Neural progenitor cell (in vitro differentiated cells): Measurements from ENCODE around the gene AP2M1. TPM values are rescaled to one million over a fixed set of nuclear protein-coding genes. Genes with fewer than 3 reads are reported as not detected.

Experiments
- DNase-seq: peaks from one replicate; pipeline ENCODE4 v3.0.0-alpha.2; 2016; ENCODE audit warnings: low spot score
- H2AFZ ChIP-seq: fragments of 200-600 bp; sonication (generic); replicated peaks from 2 replicates; pipeline ENCODE4 v1.6.1; 2016; ENCODE audit warnings: antibody characterized with exemption
- H3F3A ChIP-seq: fragments of 200-600 bp; sonication (generic); 2 replicates; pipeline ENCODE4 v1.6.1; 2016; ENCODE audit warnings: antibody characterized with exemption, low read depth
- H3K27ac ChIP-seq: fragments of 200-600 bp; sonication (generic); 2 replicates; pipeline ENCODE4 v1.5.1; 2016; ENCODE audit warnings: mild to moderate bottlenecking
- H3K27me3 ChIP-seq: fragments of 200-600 bp; sonication (generic); 2 replicates; pipeline ENCODE4 v1.6.1; 2016; ENCODE audit warnings: mild to moderate bottlenecking, moderate library complexity
- H3K36me3 ChIP-seq: fragments of 200-600 bp; sonication (generic); 2 replicates; pipeline ENCODE4 v1.5.1; 2016
- H3K4me1 ChIP-seq: fragments of 200-600 bp; sonication (generic); 2 replicates; pipeline ENCODE4 v1.6.1; 2016; ENCODE audit warnings: mixed run types
- H3K4me2 ChIP-seq: fragments of 200-600 bp; sonication (generic); 2 replicates; pipeline ENCODE4 v1.6.1; 2016
- H3K4me3 ChIP-seq: fragments of 200-600 bp; sonication (generic); 2 replicates; pipeline ENCODE4 v1.5.1; 2016
- H3K79me2 ChIP-seq: fragments of 200-600 bp; sonication (generic); 2 replicates; pipeline ENCODE4 v1.6.1; 2016; ENCODE audit warnings: low read depth
- H3K9ac ChIP-seq: fragments of 200-600 bp; sonication (generic); 2 replicates; pipeline ENCODE4 v1.6.1; 2016
- H3K9me3 ChIP-seq: fragments of 200-600 bp; sonication (generic); 2 replicates; pipeline ENCODE4 v1.5.1; 2016; ENCODE audit warnings: low read depth
- H4K20me1 ChIP-seq: fragments of 200-600 bp; sonication (generic); 2 replicates; pipeline ENCODE4 v1.6.1; 2016; ENCODE audit warnings: low read depth
- H3K27ac Mint-ChIP-seq: 3 replicates; pipeline ENCODE4 v1.8.0; 2021; ENCODE audit warnings: mixed read lengths
- H3K27me3 Mint-ChIP-seq: 2 replicates; pipeline ENCODE4 v1.8.0; 2022; ENCODE audit warnings: low read depth, mild to moderate bottlenecking, inconsistent platforms, moderate library complexity, mixed read lengths; ENCODE audit not compliant: insufficient read depth
- H3K36me3 Mint-ChIP-seq: 3 replicates; pipeline ENCODE4 v1.8.0; 2021; ENCODE audit warnings: mixed read lengths
- H3K4me1 Mint-ChIP-seq: 3 replicates; pipeline ENCODE4 v1.8.0; 2021; ENCODE audit warnings: mixed read lengths
- H3K4me3 Mint-ChIP-seq: 3 replicates; pipeline ENCODE4 v1.8.0; 2021; ENCODE audit warnings: mild to moderate bottlenecking, moderate library complexity, mixed read lengths
- H3K9me3 Mint-ChIP-seq: 3 replicates; pipeline ENCODE4 v1.8.0; 2020; ENCODE audit warnings: mixed read lengths
- CTCF ChIP-seq: fragments of 200-600 bp; sonication (generic); IDR thresholded peaks from 2 replicates; pipeline ENCODE4 v1.5.1; 2017; ENCODE audit warnings: antibody characterized with exemption, mild to moderate bottlenecking
- EZH2 ChIP-seq: fragments of 200-600 bp; sonication (generic); IDR thresholded peaks from 2 replicates; pipeline ENCODE4 v1.6.1; 2017; ENCODE audit warnings: antibody characterized with exemption, mild to moderate bottlenecking, moderate library complexity
- EZH2phosphoT487 ChIP-seq: fragments of 200-600 bp; sonication (generic); IDR thresholded peaks from 2 replicates; pipeline ENCODE4 v1.6.1; 2017; ENCODE audit warnings: antibody characterized with exemption
- total RNA-seq: library from RNA; depleted of rRNA; stranded (reverse); fragments of >200 nt; gene quantifications from 2 replicates; pipeline ENCODE4 v1.2.3, GENCODE V29; 2015; ENCODE audit warnings: low replicate concordance

Gene AP2M1
- total RNA-seq, 1 donor from 2014 or later = 309 TPM

GRCh38 chr3:184229394-184230080 is 54.9 kb downstream of the AP2M1 start, which contains the start of gene VWA5B2:
Gene VWA5B2, plus strand, starts transcription at chr3:184229585. Its CDS starts 944 bp downstream, at chr3:184230529.
- no peaks in the 10 kb centered on the region for H3K9me3 ChIP-seq
- Mint-ChIP-seq H3K4me1 (peaks cover 4% of the 10 kb centered on the region), H3K36me3 (no peaks in the 10 kb centered on the region), H3K9me3 (peaks cover 2% of the 10 kb centered on the region), H3K27ac (no peak within 1 kb of the TSS), H3K4me3 (peak within 1 kb of the TSS; percentile 74), H3K27me3 (peaks cover 53% of the 10 kb centered on the region)
- peak within 1 kb of the TSS; percentile 90 for H3K4me2 ChIP-seq
- H3K36me3 ChIP-seq = no peaks in the 10 kb centered on the region
- peak within 1 kb of the TSS; percentile 55 for H3K4me3 ChIP-seq
- peaks cover 98% of the 10 kb centered on the region for H3K27me3 ChIP-seq
- no peak within 1 kb of the TSS for H3K27ac ChIP-seq
- peak; percentile 94 for DNase-seq
- H3K4me1 ChIP-seq = peaks cover 4% of the 10 kb centered on the region
- no peak for TF ChIP-seq EZH2
- peak; percentile 38 for TF ChIP-seq CTCF
- H3K79me2 ChIP-seq = no peaks in the 10 kb centered on the region
- no peak within 1 kb of the TSS for H3K9ac ChIP-seq
- peaks cover 42% of the 10 kb centered on the region for H4K20me1 ChIP-seq
- H3F3A ChIP-seq = peaks cover 18% of the 10 kb centered on the region
- peak within 1 kb of the TSS; percentile 59 for H2AFZ ChIP-seq

- TF ChIP-seq EZH2phosphoT487 = peak; percentile 98
- no peak for TF ChIP-seq CTCF
- TF ChIP-seq EZH2 = peak; percentile 96
- Mint-ChIP-seq H3K9me3 (peaks cover 2% of the 10 kb centered on the region), H3K27ac (no peak overlapping the region), H3K4me1 (peaks cover 4% of the 10 kb centered on the region), H3K36me3 (no peaks in the 10 kb centered on the region), H3K27me3 (peaks cover 55% of the 10 kb centered on the region), H3K4me3 (no peak overlapping the region)
- Histone ChIP-seq H3K9me3 (no peaks in the 10 kb centered on the region), H3K9ac (no peak overlapping the region), H3K79me2 (no peaks in the 10 kb centered on the region), H3K4me3 (peak overlapping the region; percentile 55), H3K27me3 (peaks cover 95% of the 10 kb centered on the region), H3K4me1 (peaks cover 4% of the 10 kb centered on the region), H2AFZ (no peak overlapping the region), H4K20me1 (peaks cover 42% of the 10 kb centered on the region), H3K4me2 (peak overlapping the region; percentile 90), H3K36me3 (no peaks in the 10 kb centered on the region), H3F3A (peaks cover 18% of the 10 kb centered on the region), H3K27ac (no peak overlapping the region)
- peak; percentile 44 for DNase-seq
Observed at GRCh38 chr3:184230081-184230602, 55.5 kb downstream of the AP2M1 start.

GRCh38 chr3:184230603-184231528 is 56.2 kb downstream of the AP2M1 start:
- H2AFZ ChIP-seq = no peak overlapping the region
- peak; percentile 52 for DNase-seq
- peaks cover 4% of the 10 kb centered on the region for H3K4me1 Mint-ChIP-seq

More at GRCh38 chr3:184230603-184231528, 56.2 kb downstream of the AP2M1 start:
- Histone ChIP-seq H3K36me3 (no peaks in the 10 kb centered on the region), H3K4me1 (peaks cover 4% of the 10 kb centered on the region), H4K20me1 (peaks cover 42% of the 10 kb centered on the region), H3F3A (peaks cover 18% of the 10 kb centered on the region), H3K27ac (no peak overlapping the region), H3K9me3 (no peaks in the 10 kb centered on the region), H3K79me2 (no peaks in the 10 kb centered on the region), H3K4me2 (peak overlapping the region; percentile 90), H3K27me3 (peaks cover 88% of the 10 kb centered on the region), H3K9ac (no peak overlapping the region), H3K4me3 (peak overlapping the region; percentile 55)
- H3K27me3 Mint-ChIP-seq = peaks cover 51% of the 10 kb centered on the region
- TF ChIP-seq CTCF = no peak
- TF ChIP-seq EZH2 = peak; percentile 79
- peak; percentile 8 for TF ChIP-seq EZH2phosphoT487
- peaks cover 2% of the 10 kb centered on the region for H3K9me3 Mint-ChIP-seq
- H3K27ac Mint-ChIP-seq = no peak overlapping the region
- no peaks in the 10 kb centered on the region for H3K36me3 Mint-ChIP-seq
- peak overlapping the region; percentile 83 for H3K4me3 Mint-ChIP-seq
